Midbrain (tissue), 1 donor: ENCODE measurements around the gene ATP5PD.

Experiments
- DNase-seq: peaks from one replicate; lab custom pipeline; 2025; lab: John Stamatoyannopoulos, UW

ATP5PD gene

DNA sequence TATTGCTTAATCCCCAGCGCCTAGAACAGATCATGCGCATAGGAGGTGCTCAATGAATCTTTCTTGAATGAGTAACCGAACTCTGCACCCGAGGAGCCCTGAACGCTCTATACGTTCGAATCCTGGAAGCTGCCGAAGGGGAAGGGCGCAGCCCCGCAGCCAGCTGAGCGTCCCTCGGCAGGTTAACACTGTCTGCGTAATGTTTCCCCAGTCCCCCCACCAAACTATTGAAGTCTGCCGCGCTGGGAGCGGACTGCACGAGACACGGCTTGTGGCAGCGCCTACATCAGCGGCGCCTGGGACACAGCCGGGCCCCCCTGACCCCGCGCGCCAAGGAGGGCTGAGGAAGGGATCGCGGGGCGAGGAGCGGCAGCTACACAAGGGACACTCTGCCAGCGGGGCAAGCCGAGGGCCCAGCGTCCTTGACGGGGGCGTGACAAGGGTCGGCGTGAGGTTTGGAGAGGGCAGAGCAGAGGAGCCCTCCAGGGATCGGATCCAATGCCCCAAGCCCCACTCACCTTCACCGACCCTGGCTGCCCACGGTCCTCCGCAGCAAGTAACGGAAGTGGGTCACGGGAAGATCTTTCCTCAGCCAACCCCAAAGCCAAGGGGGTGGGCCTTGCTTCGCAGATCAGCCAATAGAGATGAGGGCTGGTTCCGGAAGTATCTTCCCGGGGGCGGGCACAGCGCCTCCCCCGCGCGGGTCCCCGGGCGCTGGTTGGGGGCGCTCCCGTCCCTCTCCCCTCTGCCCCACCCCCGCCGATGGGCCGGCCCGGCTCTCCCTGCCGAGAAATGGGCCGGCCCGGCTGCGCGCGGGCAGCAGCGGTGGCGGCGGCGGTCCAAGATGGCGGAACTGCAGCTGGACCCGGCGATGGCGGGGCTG, at the start of gene ATP5PD, which contains the start of gene KCTD2:
ATP5PD (minus strand) TSS at position 563 of the 883 bp plus-strand sequence. CDS start 4,319 bp downstream, outside the sequence.
KCTD2 (plus strand) TSS at position 819 of the 883 bp plus-strand sequence; CDS start at position 845, 26 bp downstream.
- peak; percentile 96 for DNase-seq

- DNase-seq: peak; percentile 42
These were observed 49.4 kb upstream of the ATP5PD start for GRCh38 chr17:75096082-75096625.

GRCh38 chr17:75094871-75095399, 48.2 kb upstream of the ATP5PD start:
- DNase-seq: no peak

GRCh38 chr17:75093548-75094158, 46.9 kb upstream of the ATP5PD start:
- DNase-seq: no peak

DNA sequence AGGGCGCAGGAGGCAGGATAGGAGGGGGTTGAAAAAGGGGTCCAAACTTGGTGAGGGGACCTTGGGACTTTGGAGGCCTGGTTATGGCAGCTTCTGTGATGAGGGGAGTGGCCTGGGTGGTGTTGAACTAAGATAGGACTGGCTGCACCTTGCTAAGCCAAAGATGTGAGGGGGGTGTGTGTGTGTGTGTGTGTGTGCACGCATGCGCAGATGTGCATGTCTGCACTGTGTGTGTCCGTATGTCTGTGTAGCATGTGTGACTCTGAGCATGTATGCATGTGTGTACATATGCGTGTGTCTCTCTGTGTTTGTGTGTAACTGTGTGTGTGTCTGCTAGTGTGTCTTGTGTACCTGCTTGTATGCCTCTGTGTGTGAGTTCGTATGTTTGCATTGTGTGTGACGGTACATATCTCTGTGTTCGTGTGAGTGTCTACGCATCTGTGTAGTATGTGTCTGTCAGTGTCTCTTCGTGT, 45.1 kb upstream of the ATP5PD start:
- DNase-seq: no peak

DNA sequence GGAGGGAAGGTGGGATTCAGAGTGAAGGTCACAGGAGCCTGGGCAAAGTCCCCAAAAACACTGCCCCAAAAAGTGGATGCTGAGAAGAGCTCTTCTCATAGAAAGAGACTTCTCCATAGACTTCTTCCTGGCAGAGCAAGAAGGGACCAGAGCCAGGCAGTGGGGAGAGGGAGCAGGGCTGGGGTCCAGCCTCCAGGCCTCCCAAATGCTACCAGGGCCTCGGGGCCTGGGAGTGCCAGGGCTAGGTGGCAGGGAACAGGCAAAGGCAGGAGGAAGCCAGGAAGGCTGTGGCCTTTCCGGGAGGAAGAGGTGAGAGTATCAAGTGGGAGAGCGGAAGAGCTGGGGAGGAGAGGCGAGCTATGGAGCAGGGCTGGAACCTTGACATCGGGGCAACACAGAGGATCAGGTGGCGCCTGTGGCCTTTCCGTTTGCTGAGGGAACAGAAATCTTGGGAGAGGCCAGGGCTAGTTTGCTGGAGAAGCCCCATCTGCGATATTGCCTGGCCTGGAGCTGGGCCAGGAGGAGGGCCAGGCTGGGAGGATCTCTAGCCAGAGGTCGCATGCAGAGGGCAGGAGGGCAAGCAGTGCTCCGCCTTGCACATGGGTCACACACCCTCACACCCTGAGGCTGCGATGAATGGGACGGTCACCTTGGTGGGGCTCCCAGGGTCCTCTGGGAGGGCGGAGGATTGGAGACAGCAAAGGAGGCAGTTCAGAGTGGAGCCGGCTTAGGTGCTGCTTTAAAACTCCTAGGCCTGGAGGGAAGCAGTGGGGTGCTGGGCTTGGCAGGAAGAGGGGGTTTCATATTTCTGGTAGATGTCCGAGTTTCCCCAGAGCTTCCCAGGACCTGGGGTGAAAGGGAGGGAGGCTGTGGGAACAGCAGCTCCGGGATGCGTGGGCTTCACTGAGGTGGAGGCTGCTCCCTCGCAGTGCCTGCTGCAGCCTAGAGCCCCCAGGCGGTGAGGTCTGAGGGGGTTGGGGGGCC, 44.4 kb upstream of the ATP5PD start:
- DNase-seq: no peak

- DNase-seq: no peak
These were observed 42.0 kb upstream of the ATP5PD start for GRCh38 chr17:75088465-75089417.

GRCh38 chr17:75087558-75088453, 41.0 kb upstream of the ATP5PD start, which contains the start of gene SLC16A5:
SLC16A5 (plus strand) TSS chr17:75087954; CDS start chr17:75093637, 5,683 bp downstream.
- no peak for DNase-seq

GRCh38 chr17:75087182-75087557, 40.4 kb upstream of the ATP5PD start:
- DNase-seq: no peak

DNA sequence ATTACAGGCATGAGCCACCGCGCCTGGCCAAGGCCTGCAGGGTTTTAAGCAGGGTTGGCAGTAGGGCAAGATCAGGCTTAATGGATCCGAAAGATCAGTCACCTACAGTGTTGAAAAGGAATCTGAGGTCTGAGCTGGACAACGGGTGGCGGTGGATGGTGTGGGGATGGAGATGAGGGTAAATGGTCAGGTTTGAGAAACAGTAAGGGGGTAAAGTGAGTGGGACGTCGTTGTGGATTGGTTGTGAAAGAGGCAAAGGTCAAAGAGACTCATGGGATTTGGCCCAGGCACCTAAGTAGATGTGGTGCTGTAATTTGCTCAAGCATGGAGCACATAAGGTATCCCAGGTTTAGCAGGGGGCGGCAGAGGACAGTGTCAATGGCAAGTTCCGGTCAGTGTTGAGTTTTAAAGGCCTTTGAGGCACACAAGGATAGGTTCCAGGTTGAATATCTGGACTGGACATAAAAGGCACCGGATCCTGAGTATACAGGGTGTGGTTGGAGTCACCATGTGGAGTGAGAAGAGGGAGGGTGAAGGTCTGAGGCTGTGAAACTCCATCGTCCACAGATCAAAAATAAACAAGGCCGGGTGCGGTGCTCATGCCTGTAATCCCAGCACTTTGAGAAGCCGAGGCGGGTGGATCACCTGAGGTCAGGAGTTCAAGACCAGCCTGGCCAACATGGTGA, 39.9 kb upstream of the ATP5PD start:
- DNase-seq: no peak

GRCh38 chr17:75084039-75084660, 37.4 kb upstream of the ATP5PD start:
- no peak for DNase-seq

DNA sequence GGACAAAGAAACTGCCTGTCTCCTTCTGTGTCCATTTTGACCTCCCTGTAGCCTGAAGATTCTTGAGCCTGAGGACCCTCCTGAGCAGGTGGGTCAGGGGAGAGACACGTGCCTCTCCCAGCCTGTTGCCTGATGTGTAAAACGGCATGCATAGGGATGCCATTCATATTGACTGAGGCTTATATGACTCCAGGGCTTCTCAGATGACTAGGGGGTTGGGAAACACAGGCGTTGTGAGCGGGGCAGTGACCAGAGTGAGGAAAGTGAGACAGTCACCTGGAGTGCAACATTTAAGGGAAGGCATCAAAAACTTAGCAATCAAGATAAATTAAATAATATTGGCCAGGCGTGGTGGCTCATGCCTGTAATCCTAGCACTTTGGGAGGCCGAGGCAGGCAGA, 35.9 kb upstream of the ATP5PD start:
- no peak for DNase-seq

- DNase-seq: no peak
These were observed 35.1 kb upstream of the ATP5PD start for GRCh38 chr17:75081611-75082540.

DNA sequence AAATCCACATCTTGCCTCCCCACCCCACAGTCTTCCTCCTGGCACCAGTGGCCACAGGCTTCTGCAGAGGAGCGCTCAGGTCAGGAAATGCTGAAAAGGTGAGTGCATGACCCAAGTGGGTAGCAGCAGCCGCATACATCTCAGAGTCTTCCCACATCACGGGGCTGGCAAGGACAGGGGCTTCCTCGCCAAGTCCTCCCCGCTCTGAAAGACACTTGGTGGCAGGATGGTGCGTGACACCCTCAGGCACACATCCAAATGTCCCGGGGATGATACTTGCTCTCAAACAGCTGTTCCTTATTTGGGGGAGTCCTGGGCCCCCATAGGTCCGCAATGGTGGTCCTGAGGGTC, 32.2 kb upstream of the ATP5PD start:
- no peak for DNase-seq

GRCh38 chr17:75078284-75079022, 31.7 kb upstream of the ATP5PD start:
- DNase-seq: no peak
